ENCODE results near the gene CCNDBP1.

DNA sequence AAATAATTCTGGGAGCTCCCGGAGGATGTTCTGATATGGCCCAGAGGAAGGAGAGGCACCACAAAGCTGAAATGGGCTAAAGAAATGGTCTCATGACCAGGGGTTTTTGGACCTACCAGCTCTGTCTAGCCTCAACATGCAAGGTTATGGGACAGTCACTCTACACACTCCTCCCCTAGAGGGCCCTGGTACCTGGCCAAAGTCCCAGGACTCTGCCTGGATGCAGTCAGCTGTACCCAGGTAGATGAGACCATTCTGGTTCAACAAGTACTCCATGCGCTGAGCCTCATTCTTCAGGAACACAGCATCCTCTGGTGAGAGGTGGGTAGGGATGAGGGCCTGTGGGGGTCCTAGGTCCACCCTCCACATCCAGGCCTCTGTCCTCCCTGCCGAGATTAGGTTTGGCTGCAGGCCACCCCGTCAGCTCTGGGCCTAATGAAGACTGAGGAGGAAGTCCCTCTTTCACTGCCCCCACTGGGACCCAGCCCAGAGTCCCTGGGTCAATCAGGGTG, 26.1 kb downstream of the CCNDBP1 start:
- no peak for TF ChIP-seq EZH2phosphoT487 (IDR thresholded peaks at IDR 0.05; ENCODE audit: borderline replicate concordance)
- TF ChIP-seq, protein P1, sequence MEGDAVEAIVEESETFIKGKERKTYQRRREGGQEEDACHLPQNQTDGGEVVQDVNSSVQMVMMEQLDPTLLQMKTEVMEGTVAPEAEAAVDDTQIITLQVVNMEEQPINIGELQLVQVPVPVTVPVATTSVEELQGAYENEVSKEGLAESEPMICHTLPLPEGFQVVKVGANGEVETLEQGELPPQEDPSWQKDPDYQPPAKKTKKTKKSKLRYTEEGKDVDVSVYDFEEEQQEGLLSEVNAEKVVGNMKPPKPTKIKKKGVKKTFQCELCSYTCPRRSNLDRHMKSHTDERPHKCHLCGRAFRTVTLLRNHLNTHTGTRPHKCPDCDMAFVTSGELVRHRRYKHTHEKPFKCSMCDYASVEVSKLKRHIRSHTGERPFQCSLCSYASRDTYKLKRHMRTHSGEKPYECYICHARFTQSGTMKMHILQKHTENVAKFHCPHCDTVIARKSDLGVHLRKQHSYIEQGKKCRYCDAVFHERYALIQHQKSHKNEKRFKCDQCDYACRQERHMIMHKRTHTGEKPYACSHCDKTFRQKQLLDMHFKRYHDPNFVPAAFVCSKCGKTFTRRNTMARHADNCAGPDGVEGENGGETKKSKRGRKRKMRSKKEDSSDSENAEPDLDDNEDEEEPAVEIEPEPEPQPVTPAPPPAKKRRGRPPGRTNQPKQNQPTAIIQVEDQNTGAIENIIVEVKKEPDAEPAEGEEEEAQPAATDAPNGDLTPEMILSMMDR (conservative IDR thresholded peaks at IDR 0.05; ENCODE audit: low read length), result no peak
